H7 (cell line): ENCODE measurements around the gene SAMD11. TPM values are rescaled to one million over a fixed set of nuclear protein-coding genes. Genes with fewer than 3 reads are reported as not detected.
A peak's percentile ranks its signal among the peaks of the same experiment; 100 is the strongest.
"Not testable (repeated sequence)": the region's sequence is repeated elsewhere in the genome, so short reads cannot be mapped to it uniquely, and the experiment has no call there.

Experiments used
- DNase-seq: peaks from one replicate; pipeline ENCODE4 v3.0.0; 2012
- H3K27me3 ChIP-seq: 2 replicates; pipeline ENCODE4 v1.6.0; 2011; ENCODE audit warnings: mild to moderate bottlenecking, low read length; ENCODE audit not compliant: control insufficient read depth, insufficient read depth
- H3K36me3 ChIP-seq: replicated peaks from 2 replicates; pipeline ENCODE4 v1.5.1; 2011; ENCODE audit warnings: low read length; ENCODE audit not compliant: control insufficient read depth, insufficient read depth
- H3K4me3 ChIP-seq: 2 replicates; pipeline ENCODE4 v1.5.1; 2011; ENCODE audit warnings: low read depth, mild to moderate bottlenecking, control low read depth, low read length, moderate library complexity; ENCODE audit not compliant: insufficient read depth
- total RNA-seq: library from RNA; depleted of rRNA; stranded (reverse); fragments of >200 nt; shearing (Covaris generic); gene quantifications from 2 replicates; pipeline ENCODE4 v1.2.3, GENCODE V29; 2014

Gene SAMD11
- total RNA-seq, 1 experiment from 2014 or later, result 14.8 TPM

GRCh38 chr1:940107-941014 is 16.6 kb downstream of the SAMD11 start:
- Histone ChIP-seq H3K4me3 (peak overlapping the region; percentile 50), H3K27me3 (peaks cover 67% of the 10 kb centered on the region), H3K36me3 (peaks cover 1% of the 10 kb centered on the region; the same call in 1 of the 2 replicates)
- peak; percentile 95 for DNase-seq

- H3K4me3 ChIP-seq, result peak overlapping the region; percentile 50
- H3K36me3 ChIP-seq, result peaks cover 1% of the 10 kb centered on the region; the same call in 1 of the 2 replicates
- peaks cover 60% of the 10 kb centered on the region for H3K27me3 ChIP-seq
- peak; percentile 82 for DNase-seq
Observed at GRCh38 chr1:941015-941587, 17.4 kb downstream of the SAMD11 start.

- peak overlapping the region; percentile 50 for H3K4me3 ChIP-seq
- peak; percentile 95 for DNase-seq
- peaks cover 55% of the 10 kb centered on the region for H3K27me3 ChIP-seq
- H3K36me3 ChIP-seq, result peaks cover 1% of the 10 kb centered on the region; the same call in 1 of the 2 replicates
Observed at GRCh38 chr1:941588-942383, 18.1 kb downstream of the SAMD11 start.

GRCh38 chr1:942411-942821 is 18.7 kb downstream of the SAMD11 start:
- Histone ChIP-seq H3K27me3 (peaks cover 51% of the 10 kb centered on the region), H3K36me3 (peaks cover 1% of the 10 kb centered on the region; the same call in 1 of the 2 replicates), H3K4me3 (peak overlapping the region; percentile 50)
- peak; percentile 92 for DNase-seq

GRCh38 chr1:942864-943533 is 19.3 kb downstream of the SAMD11 start:
- peak; percentile 85 for DNase-seq
- peaks cover 48% of the 10 kb centered on the region for H3K27me3 ChIP-seq
- peaks cover 2% of the 10 kb centered on the region for H3K36me3 ChIP-seq
- peak overlapping the region; percentile 50 for H3K4me3 ChIP-seq

- peaks cover 41% of the 10 kb centered on the region for H3K27me3 ChIP-seq
- peak; percentile 81 for DNase-seq
- H3K4me3 ChIP-seq, result no peak overlapping the region
- H3K36me3 ChIP-seq, result peaks cover 2% of the 10 kb centered on the region
Observed at GRCh38 chr1:943545-944340, 20.0 kb downstream of the SAMD11 start.

GRCh38 chr1:944341-945325 is 20.9 kb downstream of the SAMD11 start:
- DNase-seq, result no peak
- Histone ChIP-seq H3K4me3 (no peak overlapping the region), H3K36me3 (peaks cover 5% of the 10 kb centered on the region), H3K27me3 (peaks cover 32% of the 10 kb centered on the region)

- no peak overlapping the region for H3K4me3 ChIP-seq
- peaks cover 21% of the 10 kb centered on the region for H3K27me3 ChIP-seq
- peaks cover 14% of the 10 kb centered on the region for H3K36me3 ChIP-seq
- no peak for DNase-seq
Observed at GRCh38 chr1:945688-946556, 22.2 kb downstream of the SAMD11 start.

GRCh38 chr1:946811-947210 is 23.1 kb downstream of the SAMD11 start:
- not testable (repeated sequence) for H3K4me3 ChIP-seq, DNase-seq
- H3K36me3 ChIP-seq, result peaks cover 16% of the 10 kb centered on the region

GRCh38 chr1:947958-948357 is 24.2 kb downstream of the SAMD11 start:
- Histone ChIP-seq H3K36me3 (peaks cover 17% of the 10 kb centered on the region), H3K4me3 (no peak overlapping the region), H3K27me3 (peaks cover 3% of the 10 kb centered on the region)
- no peak for DNase-seq

More at GRCh38 chr1:946811-947210, 23.1 kb downstream of the SAMD11 start:
- peaks cover 13% of the 10 kb centered on the region for H3K27me3 ChIP-seq

- no peak for DNase-seq
- Histone ChIP-seq H3K27me3 (no peaks in the 10 kb centered on the region), H3K4me3 (no peak overlapping the region), H3K36me3 (peaks cover 27% of the 10 kb centered on the region)
Observed at GRCh38 chr1:950268-950667, 26.5 kb downstream of the SAMD11 start.

GRCh38 chr1:950881-951280 is 27.2 kb downstream of the SAMD11 start:
- Histone ChIP-seq H3K36me3 (peaks cover 32% of the 10 kb centered on the region), H3K4me3 (no peak overlapping the region), H3K27me3 (no peaks in the 10 kb centered on the region)
- DNase-seq, result no peak
